ENCODE measurements around the gene LRRC25.

LRRC25 gene

DNA sequence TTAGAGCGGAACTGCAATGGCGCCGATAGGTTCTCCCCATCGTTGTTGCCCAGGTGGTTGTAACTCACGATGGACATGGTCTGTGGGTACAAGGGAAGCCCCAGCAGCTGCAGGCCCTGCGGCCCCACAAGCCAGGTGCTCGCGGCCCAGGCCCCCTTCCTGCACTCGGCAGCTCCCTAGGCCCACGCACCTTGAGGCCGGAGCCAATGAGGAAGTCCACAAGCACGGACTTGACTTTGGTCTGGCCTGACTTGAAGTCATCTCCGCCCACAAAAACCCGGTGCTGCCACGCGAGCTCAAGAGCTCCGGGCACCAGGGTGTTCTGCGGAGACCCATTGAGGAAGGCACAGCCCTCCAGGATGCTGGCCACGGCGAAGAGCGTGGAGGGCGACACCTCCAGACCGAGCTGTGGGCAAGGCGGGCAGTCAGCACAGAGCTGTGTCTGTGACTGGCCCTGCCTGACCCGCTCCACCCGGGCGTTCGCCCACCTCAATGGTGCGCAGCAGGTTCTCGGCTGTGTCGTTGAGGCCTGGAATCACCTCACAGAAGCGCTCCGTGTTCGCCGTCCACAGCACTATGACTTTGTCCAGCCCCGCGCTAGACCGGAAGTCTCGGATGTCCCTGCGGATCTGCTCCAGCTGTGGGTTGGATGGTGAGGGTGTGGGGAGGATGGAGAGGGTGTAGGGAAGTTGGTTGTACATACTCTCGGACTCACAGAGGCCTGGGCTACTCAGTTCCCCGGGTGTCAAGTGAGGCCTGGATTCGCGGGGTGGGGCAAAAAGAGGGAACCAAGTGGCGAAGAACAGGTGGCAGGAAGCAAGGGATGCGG lies 38.6 kb upstream of the LRRC25 start:
- no peak for DNase-seq

DNA sequence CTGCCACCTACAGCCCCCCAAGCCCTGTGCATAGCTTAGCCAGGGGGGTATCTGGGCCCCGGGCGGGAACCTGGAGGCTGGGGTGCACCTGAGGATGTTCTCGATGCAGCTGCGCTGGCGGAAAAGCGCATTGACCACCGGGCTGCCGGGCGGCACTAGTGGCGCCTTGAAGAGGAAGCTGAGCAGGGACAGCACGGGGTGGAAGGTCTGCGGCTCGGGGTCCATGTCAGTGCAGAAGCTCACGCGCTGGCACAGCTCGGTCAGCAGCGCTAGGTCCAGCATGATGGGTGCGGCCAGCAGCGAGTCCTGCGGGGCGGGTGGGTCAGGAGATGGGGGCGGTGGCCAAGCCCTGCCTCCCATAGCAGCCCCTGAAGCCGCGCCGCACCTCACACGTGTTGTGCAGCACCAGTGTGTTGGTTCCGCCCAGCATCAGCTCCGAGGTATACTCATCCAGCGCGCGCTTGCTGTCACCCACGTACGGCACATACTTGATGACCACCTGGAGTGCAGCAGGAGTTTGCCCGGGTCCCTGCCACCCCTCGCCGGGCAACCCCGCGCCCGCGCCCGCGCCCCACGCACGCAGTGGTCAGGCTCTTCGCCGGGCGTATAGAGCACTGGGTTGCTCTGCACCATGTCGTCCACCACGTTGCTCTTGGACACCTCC lies 37.9 kb upstream of the LRRC25 start:
- DNase-seq: no peak

DNA sequence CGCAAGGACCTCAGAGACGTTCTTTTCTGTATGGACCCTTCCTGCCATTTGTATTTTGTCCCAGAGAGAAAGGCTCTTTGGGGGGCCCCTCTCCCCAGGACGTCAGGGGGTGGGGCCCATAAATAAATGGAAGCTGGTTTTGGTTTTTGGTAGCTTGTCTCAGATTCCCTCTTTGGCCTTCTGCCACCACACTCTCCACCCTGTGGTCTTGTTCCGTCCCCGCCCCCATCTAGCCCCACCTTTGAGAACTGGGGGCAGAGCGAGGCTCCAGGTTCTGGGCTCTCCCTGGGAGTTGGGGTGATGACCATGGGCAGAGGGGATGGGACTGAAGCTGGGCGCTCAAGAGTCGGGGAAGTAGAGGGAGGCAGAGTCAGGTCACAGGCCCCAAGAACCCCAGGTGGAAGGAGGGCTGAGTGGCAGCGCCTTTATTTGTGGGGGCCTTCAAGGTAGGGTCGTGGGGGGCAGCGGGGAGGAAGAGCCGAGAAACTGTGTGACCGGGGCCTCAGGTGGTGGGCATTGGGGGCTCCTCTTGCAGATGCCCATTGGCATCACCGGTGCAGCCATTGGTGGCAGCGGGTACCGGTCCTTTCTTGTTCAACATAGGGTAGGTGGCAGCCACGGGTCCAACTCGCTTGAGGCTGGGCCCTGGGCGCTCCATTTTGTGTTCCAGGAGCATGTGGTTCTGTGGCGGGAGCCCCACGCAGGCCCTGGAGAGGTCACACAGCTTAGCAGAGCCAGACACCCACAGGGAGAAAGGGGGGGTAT lies 37.2 kb upstream of the LRRC25 start:
- no peak for DNase-seq

DNA sequence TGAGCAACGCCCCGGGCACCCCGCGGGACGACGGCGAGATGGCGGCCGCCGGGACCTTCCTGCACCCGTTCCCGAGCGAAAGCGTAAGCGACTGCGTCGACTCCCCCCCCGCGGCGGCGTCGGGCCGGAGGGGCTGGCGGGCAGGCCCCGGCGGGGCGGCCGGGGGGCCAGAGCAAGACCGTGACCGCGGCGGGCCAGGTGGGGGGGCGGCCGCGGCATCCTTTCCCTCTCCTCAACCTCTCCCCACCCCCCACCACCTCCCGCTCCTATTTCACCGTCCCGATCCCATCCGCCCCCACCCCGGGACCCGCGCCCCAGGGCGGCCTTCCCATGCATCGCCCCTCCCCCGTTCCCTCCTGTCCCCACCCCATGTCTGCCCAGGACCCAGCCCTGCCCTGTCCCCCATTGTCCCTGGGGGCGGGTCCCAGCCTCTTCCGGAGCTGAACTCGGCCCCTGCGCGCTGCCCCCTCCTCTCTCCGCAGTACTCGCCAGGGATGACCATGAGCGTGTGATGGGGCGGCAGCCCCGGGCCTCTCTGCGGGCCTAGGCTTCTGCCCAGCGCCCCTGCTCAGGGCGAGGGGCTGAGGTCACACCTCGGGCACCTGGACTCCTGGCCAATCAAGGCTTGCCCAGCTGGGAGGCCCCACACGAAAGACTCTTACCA lies 36.4 kb upstream of the LRRC25 start:
- no peak for DNase-seq

DNA sequence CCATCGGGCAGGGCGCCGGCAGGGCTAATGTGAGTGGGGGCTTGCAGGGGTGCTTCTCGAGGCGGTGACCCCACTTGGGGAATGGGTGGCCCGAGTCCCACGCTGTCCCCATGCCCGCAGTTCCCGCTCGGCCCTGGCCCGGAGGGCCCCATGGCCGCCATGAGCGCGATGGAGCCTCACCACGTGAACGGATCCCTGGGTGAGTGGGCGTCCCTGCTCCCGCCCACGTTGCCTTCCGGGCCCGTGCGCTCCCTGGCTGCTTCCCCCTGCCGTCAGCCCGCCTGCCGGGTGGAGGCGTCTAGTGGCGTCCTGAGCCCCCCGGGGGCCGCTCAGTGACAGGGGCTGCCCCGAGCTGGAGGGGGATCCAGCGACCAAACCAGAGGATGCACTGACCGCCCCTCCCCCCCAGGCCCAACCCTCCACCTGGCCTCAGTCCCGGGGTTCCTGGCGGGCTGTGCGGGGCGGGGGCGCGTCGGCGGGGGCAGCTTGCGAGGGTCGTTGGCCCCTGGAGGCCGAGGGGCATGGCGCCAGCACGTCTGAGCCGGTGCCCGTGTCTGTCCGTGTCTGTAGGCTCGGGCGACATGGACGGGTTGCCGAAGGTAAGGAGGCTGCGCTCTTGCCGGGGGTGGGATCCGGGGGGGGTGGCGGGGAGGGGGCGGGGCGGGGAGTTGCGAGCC lies 35.7 kb upstream of the LRRC25 start:
- DNase-seq: no peak

DNA sequence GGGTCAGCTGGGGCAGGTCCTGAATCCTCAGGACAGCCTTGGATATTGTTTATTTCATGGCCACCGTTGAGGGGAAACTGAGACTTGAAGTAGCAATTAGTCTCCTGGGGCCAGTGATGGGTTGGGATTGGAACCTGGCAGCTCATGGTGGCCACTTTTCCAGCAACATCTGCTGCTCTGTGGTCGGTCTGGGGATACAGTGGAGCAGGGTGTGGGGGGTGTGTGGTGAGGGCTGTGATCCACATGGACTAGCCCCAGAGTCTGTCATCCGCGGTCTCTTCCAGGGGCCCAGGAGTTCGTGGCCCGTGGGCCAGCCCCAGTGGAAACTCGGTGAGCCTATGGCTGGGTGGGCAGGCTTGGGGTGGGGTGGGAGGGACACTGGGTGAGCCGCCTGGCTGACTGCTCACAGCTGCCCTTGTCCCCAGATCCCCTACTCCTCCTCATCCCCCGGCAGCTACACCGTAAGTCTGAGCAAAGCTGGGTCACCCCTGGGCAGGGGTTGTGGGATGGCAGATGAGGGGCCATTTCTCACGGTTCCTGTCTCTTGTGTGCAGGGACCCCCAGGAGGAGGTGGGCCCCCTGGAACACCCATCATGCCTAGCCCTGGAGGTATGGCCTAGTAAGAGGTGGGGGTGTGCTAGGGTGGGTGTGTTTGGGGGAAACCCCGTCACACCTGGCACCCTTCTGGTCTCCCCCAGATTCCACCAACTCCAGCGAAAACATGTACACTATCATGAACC lies 35.0 kb upstream of the LRRC25 start:
- no peak for DNase-seq

DNA sequence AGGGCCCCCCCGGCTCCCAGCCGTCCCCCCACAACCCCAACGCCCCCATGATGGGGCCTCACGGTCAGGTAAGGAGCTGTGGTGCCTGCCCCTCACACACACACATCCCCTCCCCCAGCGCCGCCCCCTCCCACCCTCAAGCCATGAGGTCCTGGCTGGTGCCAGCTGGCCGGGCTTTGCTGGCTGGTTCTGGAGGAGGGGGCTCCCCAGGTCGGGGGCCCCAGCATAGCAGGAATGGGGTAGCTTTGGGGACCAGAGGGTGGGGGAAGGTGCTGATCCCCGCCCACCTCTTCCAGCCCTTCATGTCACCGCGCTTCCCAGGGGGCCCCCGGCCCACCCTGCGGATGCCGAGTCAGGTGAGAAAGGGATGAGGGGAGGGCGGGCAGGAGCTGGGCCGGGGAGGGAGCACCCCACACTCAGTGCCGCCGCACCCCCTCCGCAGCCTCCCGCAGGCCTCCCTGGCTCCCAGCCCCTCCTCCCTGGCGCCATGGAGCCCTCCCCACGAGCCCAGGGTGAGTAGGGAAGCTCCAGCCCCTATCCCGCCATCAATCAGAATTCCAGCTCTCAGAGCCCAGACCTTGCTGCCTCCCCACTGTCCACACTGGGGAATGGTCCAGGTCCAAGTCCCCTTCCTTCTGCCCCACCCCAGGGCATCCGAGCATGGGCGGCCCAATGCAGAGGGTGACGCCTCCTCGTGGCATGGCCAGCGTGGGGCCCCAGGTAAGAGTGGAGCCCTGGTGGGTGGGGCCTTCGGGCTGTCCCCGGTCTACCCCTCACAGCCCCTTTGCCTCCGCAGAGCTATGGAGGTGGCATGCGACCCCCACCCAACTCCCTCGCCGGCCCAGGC lies 34.2 kb upstream of the LRRC25 start:
- DNase-seq: no peak

DNA sequence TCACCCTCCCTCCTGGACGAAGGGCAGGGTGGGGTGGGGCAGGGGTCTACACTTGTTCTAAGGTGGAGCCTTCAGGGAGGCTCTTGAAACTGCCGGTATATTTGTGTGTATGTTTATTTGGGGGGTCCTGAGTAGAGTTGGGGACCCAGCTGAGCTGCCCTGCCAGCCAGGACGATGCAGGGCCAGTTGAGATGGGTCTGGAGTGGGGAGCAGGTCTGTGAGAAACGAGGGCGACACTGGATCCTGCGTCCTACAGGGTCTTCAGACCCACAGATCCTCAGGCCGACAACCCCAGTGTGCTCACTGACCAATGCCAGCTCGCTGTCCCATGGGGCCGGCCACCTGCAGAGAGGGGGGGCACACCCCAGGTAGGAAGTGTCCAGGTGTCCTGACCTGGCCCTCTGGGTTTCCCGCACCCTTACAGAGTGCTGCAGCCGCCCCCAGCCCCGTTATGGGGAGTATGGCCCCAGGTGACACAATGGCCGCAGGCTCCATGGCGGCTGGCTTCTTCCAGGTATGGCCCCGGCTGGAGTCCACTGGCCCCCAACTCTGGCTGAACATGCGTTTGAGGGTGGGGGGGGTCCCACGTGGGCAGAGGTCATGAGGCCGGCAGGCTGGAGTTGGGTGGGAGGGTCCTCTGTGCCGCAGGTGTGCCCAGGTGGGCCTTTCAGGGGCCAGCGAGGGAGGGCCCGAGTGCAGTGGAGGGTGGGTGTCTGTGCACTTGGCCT lies 33.2 kb upstream of the LRRC25 start:
- no peak for DNase-seq

DNA sequence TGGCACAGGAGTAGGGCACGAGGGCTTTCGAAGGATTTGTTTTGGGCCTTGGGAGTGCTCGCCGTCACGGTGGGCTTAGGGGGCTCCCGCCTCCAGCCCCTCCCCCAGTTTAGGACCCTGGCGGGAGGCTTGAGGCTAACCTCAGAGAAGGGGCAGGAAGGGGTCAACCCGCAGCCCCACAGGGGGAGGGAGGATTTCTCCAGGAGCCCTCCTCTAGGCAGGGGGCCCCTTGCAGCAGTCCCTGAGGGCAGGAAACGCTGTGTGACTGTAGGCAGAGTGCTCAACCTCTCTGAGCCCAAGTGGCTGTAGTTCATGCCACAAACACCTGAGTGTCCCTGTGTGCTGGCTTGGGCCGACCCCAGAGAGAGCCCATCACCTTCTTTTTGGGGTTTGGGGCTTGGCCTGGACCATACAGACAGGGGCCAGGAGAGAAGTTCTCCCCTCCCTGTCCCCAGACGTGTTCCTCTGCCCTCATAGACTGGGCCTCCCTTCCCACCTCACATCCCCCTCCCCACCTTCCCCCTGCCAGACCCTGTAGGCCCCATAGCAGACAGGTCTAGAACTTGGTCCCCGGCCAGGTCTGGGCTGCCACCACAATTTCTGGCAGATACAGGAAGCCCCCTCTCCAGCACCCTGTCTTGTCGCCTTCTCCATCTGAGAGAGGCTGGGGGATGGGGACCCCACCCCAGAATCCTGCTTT lies 32.4 kb upstream of the LRRC25 start:
- no peak for DNase-seq

DNA sequence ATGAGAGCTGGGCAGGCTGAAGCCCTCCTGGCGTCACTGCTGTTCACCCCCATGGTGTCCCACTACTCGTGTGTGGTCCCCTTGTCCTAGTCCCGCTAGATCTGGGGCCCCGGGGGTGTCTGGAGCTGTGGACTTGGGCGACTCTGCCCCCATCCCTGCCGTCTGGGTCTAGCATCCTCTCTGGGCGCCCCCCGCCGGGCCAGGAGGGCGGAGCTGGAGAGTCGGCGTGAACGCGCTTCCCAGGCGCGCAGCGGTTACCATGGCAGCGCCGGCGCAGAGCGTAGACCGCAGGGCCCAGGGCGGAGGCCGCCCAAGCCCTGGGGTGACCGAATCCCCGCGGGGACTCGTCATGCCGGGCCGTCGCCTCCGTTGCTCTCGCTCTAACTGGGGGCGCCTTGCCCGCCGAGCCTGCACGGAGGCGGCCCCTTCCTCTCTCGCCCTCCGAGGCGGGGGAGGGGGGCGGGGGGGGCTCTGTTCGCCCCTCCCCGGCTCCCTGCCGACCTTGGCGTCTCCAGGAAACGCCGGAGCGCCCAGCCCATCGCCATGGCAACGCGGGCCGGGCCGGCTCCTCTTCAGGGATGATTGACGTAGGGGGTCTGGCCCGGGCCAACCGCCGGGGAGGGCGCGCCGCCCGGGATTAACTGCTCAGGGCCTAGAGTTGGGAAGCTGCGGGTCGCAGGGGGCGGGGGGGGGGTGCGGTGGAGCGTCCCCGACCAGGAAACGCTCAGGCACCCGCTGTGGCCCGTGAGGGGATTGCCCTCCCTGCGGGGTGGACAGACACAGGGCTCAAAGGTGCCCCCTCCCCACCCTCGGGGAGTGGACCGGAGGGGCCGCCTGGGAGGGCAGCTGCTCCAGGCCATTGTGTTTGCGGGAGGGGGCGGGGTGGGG lies 31.6 kb upstream of the LRRC25 start:
- DNase-seq: peak; percentile 88

DNA sequence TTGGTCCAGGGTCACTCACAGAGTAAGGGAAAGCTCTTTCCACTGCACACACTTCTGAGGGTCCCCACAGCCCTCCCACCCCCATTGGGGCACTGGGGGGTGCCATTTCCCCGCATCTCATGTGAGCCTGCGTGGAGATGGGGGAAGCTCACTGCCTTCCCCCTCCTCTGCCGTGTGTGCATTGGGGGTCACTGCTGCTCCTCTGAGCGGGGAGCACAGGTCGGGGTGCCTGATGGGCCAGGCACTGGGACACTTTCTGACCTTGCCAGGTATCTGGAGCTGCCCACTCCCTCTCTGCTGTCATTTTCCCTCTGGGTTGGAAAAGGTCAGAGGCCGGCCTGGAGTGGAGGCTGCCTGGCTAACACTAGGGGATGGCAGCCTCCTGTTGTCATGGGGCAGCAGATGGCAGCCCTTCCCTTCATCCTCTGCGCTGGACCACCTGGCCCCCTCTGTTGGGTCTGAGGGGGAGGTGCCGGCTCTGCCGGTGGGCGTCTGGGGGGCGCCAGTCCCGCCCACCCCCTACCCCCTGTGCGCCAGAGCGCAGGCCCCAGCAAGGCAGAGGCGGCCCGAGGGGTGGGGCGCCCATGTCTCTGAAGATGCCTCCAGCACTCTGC lies 30.9 kb upstream of the LRRC25 start:
- no peak for DNase-seq

DNA sequence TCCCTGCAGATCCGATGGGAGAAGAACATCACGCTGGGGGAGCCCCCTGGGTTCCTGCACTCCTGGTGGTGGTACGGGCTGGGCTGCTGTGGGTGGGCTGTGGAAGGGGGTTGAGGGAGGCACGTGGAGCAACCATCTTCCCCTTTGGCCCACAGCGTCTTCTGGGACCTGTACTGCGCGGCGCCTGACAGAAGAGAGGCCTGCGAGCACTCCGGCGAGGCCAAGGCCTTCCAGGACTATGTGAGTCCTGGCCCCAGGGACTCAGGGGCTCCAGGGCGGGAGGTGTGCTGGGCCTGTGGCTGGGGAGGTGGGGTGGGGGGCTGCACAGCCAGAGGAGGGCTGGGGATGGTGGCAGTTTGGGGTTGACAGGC lies 30.3 kb upstream of the LRRC25 start:
- no peak for DNase-seq

DNA sequence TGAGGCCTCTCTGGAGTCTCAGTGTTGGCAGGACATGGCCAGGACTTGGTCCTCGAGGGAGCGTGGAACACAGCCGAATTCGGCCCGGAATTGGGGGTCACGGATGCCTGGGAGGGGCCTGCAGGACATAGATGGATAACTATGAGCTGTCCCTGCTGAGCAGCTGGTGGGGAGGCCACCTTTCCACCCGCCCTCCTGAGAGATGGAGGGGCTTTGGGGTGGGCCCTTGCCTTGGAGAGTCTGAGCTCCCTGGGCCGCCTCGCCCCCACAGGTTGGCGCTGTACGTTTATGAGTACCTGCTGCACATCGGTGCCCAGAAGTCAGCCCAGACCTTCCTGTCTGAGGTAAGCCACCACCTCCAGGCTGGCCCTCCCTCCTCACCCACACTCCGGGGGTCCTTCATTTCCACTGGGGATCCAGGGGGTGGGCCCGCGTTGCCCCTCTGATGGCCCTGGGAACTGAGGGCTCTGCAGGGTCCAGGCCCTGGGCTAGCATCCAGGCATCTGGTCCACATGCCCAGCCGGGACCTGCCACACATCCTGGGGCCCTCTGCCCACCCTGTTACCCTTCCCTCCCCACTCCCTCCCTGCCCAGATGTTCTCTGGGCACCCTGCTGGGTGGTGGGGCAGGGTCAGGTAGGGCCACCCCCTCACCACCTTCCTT lies 29.8 kb upstream of the LRRC25 start:
- DNase-seq: no peak

DNA sequence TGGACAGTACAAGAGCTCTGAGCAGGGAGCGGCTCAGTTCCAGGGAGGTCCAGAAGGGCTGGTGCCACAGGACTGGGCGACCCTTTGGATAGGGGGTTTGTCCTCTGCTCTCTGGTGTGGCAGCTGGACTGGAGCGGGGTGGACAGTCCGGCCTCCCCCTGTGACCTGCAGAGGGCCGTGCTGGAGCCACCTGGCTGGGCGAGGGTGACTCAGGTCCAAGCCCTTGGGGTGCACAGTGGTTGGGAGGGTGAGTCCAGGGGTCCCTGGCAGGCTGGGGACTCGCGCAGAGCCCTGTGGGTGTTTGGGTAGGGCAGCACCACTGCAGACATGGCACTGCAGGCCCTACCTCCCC lies 29.0 kb upstream of the LRRC25 start:
- no peak for DNase-seq

DNA sequence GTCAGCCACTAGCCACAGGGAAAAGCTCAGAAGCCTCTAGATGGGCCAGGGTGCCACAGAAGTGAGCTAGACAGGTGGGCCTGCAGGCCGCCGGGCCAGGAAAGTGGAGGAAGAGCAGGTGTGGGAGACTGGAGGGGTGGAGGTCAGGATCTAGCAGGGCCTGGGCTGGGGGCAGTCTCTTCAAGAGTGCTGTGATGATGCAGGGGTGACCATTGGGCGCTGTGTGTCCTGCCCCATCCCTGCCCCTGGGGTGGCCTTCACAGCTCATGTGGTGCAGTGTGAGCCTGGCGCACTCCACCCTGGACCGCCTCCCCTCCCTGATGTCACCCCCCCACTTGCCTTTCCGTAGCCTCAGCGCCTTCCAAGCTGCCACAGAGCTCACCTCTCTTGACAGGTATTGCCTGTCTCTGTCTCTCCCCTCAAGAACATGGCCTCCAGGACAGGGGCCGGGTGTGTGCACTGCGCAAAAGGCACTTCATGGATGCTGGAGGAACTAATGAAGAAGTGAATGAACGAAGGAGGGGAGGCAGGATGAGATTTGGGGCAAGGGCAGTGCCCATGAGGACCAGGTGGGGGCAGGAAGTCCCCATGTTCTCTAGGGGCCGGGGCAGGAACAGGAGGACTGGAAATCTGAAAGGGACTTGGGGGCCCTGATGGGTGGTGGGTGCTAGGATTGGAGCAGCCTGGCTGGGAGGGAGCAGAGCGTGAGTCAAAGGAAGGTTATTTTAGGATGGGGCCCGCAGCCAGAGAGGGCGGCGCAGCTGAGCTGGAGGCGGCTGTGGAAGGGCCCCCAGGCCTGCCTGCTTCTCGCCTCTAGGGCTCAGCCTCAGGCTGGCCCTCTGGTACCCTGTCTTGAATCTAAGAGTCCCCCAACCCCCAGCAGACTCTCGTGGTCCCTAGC lies 28.3 kb upstream of the LRRC25 start:
- no peak for DNase-seq

DNA sequence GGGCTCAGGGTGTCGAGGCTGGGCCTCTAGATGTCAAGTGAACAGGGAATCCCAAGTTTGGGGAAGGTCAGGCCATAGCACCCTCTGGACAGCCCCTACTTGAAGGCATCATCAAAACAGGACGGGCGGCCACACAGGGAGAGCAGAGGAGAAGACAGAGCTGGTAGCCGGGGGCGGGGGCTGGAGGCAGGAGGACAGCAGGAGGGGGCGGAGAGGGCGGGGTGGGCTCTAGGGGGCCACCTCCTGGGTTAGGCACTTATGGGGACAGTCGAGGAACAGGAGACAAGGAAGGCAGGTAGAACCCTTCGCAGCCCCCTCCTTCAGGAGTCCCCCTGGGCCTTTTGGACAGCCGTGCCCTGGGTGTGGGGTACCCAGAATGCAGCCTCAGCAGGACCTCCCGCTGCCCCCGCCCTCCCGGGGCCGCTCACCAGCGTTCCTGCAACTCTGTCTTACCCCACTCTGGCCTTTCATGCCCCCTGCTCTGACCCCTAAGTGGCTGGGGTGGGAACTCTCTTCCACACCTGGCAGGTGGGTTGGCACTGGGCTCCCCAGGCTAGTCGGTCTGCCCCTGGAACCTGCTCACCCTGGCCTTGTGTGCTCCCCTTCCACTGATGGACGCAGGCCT lies 27.6 kb upstream of the LRRC25 start:
- no peak for DNase-seq

All from NCI-H1105 (cell line).